HL-60/S4 treated with phorbol 12-myristate 13-acetate at 8.2 ng/mL for 4 days and 3 days (cell line): ENCODE data around the gene EML5.

ENCODE experiments used
- in situ Hi-C: fragments of 300-500 bp; cut with MboI; formaldehyde crosslinking; loops from 2 replicates; pipeline ENCODE4 v1.15.0; 2022; ENCODE audit warnings: low sequenced_read_pairs

The EML5 gene

GRCh38 chr14:88568196-88568595 lies 224.6 kb downstream of the EML5 start:
- in situ Hi-C loops = no loop called here

DNA sequence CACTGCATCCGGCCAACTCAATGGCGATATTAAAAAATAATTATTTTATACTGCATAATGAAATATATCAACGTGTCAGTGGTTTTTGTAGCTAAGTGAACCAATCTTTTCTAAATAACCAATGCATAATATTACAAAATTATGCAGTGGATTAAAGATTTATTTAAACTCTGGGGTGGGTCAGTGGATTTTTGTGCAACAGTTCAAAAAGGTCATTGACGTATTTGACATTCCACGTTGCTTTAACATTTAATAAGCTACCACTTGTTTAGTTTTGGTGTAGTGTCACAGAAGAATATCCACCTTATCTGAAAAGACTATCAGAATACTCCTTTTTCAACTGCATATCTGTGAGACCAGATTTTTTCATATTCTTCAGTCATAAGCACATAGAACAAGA lies 227.3 kb downstream of the EML5 start:
- in situ Hi-C loops = no loop called here

- in situ Hi-C loops = no loop called here
These were observed 228.9 kb downstream of the EML5 start for GRCh38 chr14:88563845-88564244.

GRCh38 chr14:88562831-88563686 lies 229.7 kb downstream of the EML5 start, which contains the start of gene ZC3H14:
Gene ZC3H14, plus strand, starts transcription at chr14:88563037. Its CDS starts 97 bp downstream, at chr14:88563134.
- in situ Hi-C loops = no loop called here

GRCh38 chr14:88562532-88562830 lies 230.3 kb downstream of the EML5 start:
- in situ Hi-C loops = no loop called here
